ENCODE data around the gene DLL1. TPM values are rescaled to one million over a fixed set of nuclear protein-coding genes. Genes with fewer than 3 reads are reported as not detected.

The DLL1 gene
- total RNA-seq, 2 donors from 2014 or later, result 9.6 to 14.1 TPM

DNA sequence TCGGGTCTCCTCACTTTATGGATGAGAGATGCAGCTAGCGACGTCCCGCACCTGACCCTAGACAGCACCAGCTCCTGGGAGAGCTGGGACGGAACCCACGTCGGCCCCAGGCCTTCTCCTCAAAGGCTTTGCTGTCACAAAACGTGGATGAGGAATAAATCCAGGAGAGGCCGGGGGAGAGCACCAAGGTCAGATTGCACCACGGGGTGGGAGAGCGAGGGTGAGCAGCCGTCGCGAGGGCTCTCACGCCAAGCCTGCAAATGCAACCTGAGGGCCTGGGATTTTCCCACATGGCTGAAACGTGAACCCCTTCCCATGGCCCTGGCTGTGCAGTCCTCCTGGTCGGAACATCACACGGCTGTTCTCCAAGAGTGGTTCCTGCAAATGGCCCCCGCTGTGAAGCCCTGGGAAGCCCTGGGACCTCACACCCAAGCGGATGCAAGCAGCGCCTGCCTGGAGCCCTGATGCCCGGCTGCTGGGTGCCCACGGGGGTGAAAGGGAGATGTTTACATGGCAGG is 45.3 kb downstream of the DLL1 start:
- DNase-seq (ENCODE audit: low spot score), result peak; percentile 47
- intact Hi-C loops (cut with DNase I), result no loop called here

DNA sequence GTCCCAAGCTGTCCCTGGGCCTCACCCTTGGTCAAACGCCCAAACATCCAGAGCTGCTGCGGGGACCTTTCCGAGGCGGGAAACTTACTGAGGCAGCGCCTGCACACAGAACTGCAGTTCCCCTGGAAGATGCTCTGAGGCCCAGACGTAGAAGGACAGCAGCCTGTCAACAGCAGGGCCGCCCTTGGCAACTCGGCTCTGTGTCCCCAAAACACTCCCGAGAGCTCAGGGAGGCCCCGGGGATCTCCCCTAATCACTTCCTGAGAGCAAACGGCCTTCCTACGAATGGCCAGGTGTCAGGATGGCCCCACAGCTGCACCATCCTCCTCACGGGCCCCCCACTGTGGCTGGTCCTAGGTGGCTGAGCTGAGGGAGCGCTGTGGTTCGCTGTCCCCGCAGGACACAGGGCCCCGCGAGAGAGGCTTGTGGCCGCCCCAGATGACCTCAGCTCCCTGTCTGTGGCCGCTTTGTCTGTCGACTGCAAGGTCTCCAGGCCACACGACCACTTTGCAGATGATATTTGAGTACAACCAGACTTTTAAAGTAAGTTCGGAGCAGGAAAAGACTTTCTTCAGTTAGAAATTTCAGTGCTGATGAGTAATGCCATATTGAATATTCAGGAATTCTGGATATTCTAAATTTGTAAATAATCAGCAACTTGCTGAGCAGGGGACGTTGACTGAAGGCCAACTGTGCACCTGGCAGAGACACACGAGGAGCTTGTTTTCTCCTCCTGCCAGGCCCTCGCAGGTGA is 46.0 kb downstream of the DLL1 start:
- intact Hi-C loops (cut with DNase I), result no loop called here
- DNase-seq (ENCODE audit: low spot score), result peak; percentile 71

DNA sequence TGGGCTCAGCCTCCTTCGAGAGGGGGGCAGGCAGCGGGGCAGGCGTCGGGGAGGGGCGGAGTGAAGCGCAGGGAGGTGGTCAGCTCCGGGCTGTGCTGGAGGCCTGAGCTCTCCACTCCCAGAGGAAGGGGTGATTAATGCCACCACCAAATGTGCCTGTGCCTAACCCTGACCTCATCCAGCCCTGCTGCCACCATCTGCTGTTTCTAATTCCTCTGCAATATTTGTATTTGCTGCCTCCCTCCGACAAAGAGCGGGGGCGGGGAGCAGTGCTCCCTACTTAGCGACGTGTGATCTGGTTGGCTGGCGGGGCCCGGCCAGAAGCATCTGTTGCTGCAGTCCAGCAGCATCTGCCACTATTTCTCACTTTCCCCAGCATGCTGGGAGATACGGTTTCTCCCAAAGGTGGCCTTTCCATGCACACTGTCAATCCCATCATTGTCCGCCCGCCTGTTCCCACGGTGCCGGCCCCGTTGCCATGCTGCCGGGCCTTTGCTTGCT is 47.0 kb downstream of the DLL1 start:
- intact Hi-C loops (cut with DNase I), result no loop called here
- DNase-seq (ENCODE audit: low spot score), result peak; percentile 68

DNA sequence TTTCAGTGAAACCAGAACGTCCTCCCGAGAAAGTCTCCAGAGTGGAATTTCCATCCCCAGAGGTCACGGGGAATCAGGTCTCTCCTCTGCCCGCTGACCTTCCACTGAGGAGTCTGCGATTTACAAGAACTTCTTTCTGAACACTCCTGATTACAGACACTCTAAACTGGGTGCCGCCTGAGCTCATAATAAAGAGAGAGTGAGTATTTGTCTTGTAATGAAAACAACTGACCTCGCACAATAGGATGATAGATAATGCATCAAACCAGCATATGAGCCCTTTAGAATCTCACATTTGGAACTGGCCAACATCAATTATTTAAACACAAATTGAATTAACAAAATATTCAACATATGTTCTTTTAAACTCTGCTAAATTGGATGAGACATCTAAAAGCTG is 47.5 kb downstream of the DLL1 start:
- intact Hi-C loops (cut with DNase I), result no loop called here
- DNase-seq (ENCODE audit: low spot score), result no peak

DNA sequence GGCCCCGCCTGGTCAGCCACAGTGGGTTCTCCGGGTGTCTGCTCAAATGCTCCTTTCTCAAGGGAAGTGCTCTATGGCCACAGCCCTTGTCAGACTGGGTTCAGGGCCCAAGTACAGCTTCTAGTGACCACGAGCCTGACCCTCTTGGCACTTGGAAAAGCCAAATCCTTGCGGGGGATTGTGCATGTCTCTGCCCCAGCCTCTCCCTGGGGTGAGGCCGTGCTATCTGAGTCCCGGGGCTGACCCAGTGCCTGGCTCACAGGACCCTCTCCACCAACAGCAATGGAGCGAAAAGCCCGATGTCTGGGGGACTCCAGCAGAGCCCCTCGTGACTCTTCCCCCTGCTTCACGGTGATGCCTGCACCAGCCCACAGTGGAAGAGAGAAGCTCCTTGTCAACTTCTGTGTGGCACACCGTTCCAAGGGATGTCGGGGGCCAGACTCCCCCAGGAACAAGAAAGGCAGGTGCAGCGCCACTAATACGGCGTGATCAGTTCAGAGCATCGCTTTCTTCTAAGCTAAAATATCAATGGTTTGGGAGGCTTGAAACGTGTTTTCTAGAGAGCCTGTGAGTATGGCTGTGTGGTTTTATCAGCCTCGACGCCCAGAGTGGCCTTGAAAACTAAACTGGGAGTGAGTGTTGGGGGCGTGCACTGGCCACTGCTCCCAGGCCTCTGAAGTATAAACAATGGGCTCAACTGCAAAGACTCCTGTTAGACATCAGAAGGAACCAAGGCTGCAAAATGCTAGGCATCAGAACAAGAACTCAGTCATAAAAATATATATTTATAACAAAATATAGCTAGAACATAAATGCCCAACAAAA is 51.9 kb downstream of the DLL1 start:
- intact Hi-C loops (cut with DNase I), result no loop called here
- DNase-seq (ENCODE audit: low spot score), result peak; percentile 66

DNA sequence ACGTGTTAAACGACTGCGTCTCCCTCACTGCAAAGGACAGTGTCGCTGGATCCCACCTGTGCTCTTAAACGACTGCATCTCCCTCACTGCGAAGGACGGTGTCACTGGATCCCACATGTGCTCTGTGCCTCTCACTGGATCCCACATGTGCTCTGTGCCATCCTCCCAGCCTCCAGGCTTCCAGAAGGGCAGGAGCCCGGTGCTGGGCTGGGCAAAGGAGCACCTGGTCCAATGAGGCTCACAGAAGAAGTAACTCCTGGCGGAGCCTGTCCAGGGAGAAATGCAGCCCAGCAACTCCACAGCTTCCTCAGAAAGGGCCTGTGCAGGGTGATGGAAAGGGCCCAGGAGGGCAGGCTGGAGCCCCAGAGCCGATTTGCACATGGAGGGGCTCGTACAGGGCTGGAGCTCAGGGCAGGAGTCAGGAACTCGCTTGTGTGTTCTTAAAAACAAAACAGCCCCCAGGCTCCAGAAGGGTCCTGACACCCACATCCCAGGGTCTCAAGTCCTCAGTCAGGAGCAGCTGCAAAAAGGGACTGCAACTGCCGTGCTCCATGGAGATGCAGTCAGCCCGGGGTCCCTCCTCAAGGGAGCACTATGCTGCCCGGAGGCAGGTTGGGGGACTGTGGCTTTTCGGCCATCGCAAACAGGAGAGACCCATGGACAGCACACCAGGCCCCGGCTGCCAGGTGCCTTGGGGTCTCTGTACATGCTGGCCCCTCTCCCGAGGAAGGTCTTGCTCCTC is 52.7 kb downstream of the DLL1 start:
- peak; percentile 17 for DNase-seq (ENCODE audit: low spot score)
- intact Hi-C loops (cut with DNase I), result no loop called here

DNA sequence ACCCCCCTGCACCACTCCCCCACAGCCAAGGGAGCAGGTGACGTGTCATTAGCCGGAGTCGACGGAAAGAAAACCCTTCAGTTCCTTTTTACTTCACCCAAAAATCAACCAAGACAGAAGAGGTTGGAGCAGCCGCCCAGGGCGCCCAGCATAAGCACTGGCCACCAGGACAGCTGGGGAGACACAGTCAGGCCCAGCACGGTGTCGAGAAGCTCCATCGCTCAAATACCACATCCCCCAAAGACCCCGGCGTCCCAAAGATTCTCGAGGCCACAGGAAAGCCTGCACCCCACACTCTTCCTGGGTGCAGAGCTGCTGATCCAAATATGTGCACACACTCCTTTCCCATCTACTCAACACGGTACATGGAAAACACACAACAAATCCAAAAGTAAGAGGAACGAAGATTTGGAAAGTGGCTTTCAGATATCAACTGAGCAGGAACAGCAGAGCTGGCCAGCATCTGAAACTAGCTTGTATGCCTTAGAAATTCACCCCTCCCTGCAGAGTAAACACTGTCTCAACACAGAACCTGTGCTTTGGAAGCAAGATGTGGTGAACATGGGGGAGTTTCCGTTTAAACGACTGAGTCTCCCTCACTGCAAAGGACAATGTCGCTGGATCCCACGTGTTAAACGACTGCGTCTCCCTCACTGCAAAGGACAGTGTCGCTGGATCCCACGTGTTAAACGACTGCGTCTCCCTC is 54.6 kb downstream of the DLL1 start:
- DNase-seq (ENCODE audit: low spot score), result no peak
- intact Hi-C loops (cut with DNase I), result no loop called here

DNA sequence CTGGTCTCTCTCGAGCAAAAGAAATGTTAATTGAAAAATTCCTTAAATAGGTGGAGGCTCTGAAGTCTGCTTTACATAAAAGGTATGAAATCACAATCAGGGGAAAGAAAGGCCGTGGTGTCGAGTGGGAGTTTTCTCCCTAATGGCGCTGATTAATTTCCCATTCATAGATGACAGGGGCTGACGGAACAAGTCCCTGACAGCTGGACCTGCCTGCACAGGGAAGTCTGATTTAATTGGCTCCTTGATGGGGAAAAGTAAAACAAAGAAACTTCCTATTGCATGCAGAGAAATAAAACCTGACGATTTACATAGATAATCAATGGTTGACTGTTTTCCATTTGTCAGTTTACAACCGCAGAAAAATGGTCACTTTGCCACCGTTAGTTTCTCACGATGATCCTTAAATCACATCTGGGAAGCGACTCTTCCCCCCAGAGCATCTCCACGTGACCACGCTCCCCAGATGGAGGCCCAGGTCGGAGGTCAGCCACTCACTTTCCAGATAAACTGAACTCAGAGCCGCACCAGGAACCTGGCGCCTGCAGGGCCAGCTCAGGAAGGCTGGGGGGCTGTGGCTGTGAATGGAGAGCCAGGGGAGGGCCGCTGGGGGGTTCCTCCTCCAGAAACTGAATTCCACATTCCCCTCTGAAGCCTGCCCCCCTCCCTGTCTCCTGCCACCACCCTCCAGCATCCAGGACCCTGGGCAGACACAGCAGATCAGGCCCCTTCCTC is 55.3 kb downstream of the DLL1 start:
- intact Hi-C loops (cut with DNase I), result no loop called here
- peak; percentile 66 for DNase-seq (ENCODE audit: low spot score)

DNA sequence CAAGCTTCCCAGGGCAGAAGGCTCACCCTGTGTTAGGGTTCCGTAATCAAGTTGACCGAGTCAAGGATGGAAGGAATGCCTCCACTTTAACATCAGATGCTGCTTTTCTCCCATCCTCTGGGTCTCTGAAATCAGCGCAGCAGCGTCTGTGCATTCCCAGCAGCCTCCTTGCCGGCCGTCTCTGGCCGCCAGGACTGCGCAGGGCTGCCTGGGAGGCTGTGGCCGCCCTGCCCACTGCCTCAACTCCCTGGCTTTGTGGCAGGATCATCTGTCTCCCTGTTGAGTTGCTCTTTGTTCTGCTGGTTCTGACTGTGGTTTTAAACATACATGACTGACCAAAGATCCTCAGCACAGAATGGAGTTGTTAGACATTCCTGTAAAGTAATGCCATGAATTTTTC is 56.5 kb downstream of the DLL1 start:
- DNase-seq (ENCODE audit: low spot score), result peak; percentile 9
- intact Hi-C loops (cut with DNase I), result no loop called here

DNA sequence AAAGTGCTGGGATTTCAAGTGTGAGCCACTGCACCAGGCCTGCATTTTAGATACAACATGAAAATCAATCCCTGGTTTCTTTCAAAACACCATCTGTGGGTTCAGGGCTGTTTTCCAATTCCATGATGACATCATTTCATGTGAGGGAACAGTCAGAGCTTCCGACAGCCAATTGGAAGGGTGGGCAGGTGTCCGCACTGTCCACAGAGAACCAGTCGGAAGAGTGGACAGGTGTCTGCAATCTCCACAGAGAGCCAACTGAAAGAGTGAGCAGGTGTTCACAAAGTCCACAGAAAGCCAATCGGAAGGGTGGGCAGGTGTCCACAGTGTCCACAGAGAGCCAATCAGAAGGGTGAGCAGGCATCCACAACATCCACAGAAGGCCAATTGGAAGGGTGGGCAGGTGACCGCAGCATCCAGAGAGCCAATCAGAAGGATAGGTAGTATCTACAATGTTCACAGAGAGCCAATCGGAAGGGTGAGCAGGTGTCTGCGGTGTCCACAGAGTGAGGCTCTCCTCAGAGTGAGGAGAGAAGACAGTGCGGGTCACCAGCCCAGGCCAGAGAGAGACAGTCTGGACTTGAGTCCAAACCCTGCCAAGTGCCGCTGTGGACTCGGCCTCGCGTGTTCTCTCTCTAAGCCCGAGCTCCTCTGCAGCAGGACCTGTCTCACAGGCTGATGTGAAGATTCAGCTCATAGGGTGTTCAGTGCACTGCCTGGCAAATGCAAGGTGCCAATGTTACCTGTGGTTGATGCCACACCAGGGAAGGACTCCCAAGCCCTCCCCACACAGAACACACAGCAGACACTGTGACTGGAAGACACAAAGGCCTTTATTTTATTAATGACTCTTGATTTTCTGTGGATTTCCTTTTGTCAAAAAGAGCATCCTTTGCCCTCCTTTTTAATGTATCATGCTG is 57.3 kb downstream of the DLL1 start:
- intact Hi-C loops (cut with DNase I), result no loop called here
- no peak for DNase-seq (ENCODE audit: low spot score)

Small RNA genes within 50 kb of the gene (microRNA-seq; reads per million reads assigned to microRNA genes)
- 0 to 0.65 reads per million in 2 donors for gene MIR4644 (ENCODE audit: borderline microRNAs expressed in 2 of 2)

Other genes starting within 250 kb of the DLL1 start
- 10 to 100 TPM; 18.7 to 25.3 TPM for gene FAM120B, start 15.7 kb upstream of the DLL1 start, total RNA-seq

All from posterior vena cava (tissue), 2 donors.